RPMI7951 (cell line): ENCODE results near the gene RGS5. TPM values are rescaled to one million over a fixed set of nuclear protein-coding genes. Genes with fewer than 3 reads are reported as not detected.

Experiments
- DNase-seq: peaks from one replicate; pipeline ENCODE4 v3.0.0-alpha.2; 2012; ENCODE audit warnings: low read depth
- total RNA-seq: library from RNA; depleted of rRNA; stranded (reverse); fragments of >200 nt; shearing (Covaris generic); gene quantifications from 2 replicates; pipeline ENCODE4 v1.2.3, GENCODE V29; 2014

The RGS5 gene
- total RNA-seq, 1 experiment from 2014 or later = 2.4 TPM

DNA sequence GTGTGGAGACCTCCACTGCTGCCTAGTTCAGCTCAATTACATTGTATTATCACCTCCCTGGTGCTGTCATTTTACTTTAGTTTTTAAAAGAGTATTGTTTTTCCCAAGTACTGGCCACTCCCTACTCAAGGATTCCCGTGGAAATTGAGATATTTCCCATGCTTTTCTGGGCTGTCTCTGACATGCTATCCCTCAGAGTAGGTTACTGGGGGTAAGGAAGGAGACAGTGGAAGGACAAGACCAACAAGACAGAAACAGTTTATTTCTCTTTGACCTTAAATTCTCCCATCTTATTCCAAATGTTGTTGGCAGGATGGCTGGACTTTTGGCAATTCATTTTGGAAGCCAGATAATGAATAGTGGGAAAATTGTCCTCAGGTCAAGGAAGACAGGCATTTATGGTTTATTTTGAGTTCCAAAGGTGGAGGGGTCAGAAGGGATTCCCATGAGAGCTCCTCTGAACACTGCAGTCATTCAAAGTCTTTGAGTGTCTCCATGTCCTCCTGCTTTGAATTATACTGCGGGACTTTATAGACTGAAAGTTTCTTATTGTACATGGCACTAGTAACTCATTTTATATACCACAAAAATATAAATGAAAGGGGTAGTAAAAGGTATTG lies 20.3 kb downstream of the RGS5 start:
- DNase-seq = no peak

DNA sequence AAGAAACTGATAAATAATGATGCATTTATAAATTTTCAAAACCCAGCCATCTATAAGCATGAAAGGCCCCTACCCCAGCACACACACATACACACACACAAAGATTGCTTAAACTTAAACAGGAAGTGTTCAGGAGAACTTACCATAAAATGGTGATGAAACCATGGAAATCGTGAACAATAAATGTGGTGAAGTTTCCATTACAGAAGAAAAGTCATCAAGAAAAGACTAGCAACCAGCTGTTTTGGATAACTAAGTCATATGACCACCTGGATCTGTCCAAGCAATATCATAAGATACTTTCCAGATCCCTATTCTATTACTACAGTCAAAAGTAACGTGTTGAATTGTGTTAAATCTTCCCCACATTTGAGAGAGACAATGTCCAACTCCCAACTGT lies 24.1 kb downstream of the RGS5 start:
- no peak for DNase-seq

DNA sequence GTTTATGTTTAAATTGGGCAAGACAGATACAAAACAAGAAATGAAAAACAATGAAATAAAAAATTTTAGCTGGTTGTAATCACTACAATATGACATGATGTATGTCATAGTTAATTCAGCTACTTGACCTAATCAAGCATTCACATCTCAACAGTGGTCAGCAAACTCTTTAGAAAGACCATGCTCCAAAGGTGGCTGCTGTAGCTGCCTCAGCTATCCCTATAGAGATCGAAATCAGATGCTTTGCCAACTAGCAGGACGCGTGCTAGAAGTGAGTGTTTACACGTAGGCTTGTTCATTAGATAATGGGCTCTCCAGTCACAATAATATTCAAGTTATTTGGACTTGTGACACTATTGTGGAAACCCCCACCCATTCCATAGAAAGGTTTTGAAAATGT lies 25.9 kb downstream of the RGS5 start:
- DNase-seq = no peak

DNA sequence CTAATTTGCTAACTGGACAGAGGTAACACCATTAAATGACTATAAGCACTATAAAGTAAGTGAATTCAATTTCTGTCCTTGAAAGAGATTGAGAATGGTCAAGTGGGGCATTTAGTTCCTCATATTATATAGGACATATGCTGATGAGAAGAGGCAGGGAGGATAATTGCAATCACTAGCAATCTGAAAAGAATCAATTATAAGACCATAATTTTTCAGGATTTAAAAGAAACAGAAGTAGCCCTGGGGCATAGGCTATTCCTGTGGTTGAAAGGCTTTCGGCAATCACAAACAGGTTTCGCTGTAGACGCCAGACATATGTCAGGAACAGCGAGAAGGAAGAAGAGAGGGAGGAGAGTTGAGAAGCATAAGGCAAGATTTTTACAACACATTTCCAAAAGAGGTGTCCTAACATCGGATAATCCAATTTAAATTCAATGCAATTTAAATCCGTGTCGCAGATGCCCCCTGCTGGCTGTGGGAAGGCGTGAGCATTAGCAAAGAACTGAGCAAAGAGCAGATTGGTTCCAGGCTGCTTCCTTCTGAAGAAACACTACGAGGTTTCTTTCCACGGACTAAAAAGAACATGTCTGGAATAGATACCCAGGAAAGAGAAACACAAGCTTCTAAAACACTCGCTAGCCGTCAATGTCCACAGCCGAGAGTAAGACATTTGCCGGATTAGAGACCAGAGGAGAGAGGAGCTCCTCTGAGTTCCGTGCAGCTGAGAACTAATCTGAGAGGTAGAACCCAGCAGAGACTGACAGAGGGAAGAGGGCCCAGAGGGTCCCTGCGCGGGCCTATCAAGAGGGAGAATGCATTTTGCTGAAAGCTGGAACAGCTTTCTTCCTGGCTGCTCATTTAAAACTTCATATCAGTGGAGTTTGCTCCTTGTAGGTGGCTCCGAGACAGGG lies 27.9 kb downstream of the RGS5 start:
- peak; percentile 58 for DNase-seq

DNA sequence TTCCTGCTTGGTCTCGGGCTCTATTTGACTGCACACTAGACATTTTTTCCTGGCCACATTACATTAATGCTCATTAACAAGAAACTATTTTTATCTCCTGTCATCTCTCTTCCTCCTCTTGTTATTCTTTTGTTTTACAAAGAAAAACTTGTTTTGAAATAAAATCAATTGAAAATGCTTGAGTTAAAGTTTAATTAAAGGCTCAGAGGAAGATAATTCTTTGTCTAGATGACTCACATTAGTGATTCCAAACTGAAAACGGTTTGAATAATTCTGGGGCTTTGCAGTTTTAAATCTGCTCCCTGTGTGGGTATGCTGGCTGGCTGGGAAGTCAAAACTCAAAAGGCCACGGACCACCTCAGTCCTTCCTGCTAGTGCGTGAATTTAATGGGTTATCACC lies 29.6 kb downstream of the RGS5 start:
- peak; percentile 20 for DNase-seq

DNA sequence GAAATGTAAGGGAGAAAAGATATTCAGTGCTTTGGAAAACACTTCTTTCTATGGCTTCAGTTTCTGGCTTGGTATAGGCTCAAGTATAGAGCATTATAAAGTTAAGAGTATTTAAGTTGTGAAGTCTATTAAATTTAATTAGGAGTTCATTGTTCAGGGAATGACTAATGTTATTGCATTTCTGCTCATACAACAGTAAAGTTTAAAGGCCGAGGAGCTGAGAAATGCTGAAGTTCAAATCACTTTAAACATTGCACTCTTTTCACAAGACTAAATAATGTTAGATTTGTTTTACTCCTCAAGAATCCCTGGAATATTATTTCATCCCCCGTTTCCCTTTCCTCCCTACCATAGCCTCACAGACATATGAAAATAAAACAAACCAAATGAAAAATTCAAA lies 30.1 kb downstream of the RGS5 start:
- DNase-seq = no peak

DNA sequence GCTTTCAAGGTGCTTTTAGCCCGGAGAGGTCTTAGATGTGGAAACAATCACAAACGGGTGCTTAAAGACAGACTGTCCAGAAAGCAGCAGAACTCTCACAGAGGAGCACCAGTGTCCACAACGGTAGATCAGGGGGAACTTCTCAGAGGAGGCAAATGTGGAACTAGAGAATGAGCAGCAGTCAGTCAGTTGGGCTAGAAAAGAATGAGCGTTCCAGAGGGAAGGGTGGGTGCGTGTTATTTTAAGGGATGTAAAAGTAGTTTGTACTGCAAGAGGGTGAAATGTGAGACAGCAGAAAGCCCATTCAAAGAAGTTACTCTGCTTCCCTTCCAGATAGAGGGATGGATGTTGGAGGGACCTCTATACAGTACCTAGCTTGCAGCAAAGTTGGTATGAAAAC lies 30.9 kb downstream of the RGS5 start:
- no peak for DNase-seq

DNA sequence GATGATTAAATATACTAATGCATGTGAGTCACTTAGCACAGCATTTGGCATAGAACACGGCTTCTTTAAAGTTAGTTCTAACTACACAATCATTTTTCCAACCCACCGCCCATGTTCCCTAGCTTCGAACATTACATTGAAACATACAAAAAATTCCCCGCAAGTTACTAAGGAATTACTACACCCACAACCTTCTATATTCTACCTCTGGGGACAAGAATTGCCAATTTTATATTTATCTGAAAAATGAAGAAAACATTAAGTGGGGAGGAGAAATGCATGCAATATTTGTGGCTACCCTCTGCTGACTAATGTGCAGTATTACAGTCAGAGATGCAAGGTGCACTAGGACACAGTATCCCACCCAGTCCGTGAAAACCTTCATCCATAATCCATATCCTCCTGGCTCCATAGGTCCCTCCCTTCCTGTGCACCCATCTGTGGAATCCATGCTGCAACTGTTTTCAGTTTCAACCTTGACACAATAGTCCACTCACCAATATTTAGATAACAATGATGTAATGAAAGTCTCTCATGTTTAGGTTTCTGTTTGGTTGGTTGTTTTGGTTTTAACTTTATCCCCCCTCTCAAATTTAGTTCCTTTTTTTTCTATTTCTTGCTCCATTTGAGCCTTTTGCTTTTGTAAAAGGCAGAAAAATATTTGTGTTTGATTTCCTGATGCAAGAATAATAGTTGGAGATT lies 31.6 kb downstream of the RGS5 start:
- DNase-seq = peak; percentile 42

DNA sequence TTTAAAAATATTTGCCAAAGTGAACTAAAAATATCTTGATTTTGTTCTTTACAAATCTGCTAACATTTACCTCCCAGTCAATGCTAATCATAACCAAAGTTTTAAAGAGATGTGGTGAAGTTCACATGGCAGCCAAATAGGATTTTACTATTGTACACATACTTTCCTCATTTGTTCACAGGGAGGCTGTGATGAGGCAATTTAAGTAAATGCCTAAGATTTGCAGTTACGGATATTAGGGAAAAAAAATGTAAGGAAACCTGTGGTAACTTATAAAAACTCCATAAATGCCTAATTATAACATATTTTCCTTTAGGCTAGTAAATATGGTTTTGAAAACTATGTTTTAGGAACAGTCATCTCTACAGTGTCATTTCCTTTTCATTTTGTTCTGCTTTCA lies 32.4 kb downstream of the RGS5 start:
- no peak for DNase-seq

DNA sequence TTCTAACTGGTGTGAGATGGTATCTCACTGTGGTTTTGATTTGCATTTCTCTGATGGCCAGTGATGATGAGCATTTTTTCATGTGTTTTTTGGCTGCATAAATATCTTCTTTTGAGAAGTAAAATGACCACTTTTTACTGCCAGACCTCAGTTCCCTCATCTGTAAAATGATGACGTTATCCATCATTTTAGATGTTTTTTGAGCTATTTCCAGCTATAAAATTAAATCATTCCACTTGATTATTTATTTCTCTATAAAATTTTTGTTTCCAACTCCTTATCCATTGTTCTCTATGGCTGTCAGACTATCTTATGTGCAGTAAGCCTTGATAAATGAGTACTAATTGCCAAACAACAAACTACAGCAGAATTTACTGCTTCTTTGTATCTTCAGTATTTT lies 33.2 kb downstream of the RGS5 start:
- DNase-seq = no peak

DNA sequence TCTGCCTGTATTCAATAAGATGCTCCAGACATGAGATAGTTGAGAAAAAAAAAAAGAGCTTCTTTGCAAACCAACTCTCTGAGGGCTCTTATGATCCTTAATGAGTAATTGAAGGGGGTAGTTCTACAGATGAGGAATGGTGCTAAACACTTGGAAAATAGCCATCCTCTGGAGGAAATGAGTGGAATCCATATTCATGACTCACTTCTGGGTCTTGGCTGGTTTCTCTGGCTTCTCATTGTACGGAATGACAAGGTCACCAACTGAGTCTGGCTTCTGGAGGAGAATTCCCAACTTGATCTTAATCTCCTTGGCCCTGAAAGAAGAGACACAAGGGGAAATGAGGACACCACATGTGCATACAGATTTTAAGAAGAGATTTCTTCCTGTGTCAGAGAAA lies 34.7 kb downstream of the RGS5 start:
- DNase-seq = peak; percentile 99

DNA sequence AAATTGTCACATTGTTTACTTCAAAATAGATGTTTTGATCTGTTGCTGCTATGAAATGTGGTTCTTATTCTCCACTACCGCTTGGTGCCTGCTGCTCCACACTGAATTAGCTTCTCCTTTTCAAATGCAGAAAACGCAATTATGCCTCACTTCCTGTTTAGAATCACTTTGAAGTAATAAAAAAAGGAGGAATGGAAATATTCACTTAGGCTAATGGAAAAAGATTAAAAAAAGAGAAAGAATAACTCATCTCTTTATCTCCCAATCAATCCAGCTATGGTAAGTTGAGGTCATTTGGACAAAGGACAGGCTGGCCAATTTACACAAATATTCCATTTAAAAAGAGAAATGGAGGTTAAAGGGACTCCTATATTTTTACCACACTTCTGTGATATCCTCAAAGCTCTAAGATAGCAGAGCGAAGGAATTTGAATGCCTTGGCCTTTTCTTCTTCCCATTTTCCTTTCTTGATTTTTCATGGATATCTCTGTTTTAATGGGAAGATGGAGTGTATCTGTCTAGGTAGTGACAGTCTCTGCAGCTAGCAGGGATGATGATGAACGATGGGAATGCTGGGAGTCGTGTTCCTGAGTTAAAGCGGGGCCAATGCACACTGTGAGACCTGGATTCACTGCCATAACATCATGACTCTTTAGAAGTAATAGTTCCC lies 35.7 kb downstream of the RGS5 start:
- peak; percentile 53 for DNase-seq

DNA sequence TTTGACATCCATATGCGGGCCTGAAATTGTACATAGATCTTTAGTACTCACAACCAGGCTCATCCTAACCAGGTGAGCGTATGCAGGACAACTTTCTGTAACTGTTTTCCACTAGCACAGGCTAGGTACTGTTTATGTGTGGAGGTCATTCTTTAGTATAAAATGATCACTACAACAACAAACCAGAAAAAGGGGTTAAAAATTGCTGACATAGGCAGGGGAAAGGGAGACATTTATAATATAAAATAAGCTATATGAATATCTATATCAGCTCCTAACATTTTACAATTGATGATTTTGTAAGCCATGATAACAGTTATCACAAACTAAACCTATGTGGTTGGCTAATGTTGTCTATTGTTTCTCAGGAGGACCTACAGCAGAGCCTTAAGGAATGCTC lies 37.6 kb downstream of the RGS5 start:
- DNase-seq = no peak

DNA sequence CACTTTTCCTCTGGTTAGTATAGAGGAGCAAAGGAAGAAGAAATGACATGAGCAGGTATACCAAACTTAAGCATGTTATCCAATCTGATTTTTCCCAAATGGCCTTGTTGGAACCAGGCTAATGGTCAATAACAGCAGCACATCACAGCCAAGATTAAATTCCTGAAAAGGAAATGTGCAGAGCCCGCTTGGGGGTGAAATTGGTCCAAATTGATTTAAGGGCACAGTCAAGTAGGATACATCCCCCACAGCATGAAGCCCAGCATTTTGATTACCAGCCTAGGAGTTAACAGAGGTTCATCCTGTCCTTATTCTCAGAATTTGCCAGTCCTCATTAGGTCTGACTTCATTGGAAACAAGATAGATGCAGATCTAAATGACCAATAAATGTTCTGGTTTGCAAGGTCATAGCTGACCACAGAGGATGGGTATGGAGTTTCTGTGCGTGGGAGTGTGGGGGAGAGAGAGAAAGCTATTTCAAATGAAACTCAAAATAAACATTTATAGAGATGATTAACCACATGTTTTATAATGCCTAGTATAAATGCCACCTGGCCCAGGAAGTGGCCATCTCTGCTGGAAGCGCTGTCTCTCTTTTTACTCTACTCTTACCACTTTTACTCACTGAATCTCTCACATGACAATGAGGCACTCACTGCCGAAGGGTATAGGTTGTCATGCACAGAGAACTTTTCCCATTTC lies 38.7 kb downstream of the RGS5 start:
- peak; percentile 91 for DNase-seq

DNA sequence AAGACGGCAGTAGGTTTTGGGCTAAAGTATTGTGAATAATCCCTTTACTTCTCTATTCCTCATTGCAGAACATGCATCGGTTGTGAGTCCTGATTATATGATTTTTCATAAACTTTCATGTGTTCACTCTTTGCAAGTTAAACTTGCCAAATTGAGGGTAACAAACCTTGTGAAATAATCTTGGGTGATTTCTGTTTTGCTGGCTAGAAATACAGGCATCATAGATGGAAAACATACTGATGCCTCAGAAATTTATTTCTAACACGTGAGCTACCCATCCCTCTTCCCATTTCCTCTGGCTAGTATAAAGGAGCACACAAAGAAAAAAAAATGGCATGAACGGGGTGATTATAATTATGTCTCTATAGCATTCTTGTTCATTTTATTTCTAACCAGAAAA lies 39.6 kb downstream of the RGS5 start:
- DNase-seq = no peak

DNA sequence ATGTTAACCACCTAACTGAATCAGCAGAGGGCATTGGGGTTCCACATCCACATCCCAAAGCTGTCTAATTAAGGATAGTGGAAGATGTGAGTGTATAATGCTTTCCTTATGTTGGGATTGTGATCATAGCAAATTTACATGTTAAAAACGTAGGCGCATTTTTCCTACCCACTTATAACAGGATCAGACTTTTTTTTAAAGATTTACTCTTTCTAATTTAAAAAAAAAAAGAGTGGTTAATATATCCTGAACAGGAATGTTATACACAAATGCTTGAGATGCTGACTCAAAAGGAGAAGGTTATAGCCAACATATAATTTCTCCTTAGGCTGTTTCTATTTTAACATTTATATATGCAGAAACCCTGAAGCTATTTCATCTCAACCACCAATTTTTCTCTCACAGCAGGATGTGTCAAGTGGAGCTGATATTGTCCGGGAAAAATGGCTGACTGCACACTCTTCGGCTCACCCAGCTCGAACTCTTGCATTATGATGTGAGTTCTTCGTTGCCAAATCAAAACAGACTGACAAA lies 40.3 kb downstream of the RGS5 start:
- DNase-seq = peak; percentile 69

DNA sequence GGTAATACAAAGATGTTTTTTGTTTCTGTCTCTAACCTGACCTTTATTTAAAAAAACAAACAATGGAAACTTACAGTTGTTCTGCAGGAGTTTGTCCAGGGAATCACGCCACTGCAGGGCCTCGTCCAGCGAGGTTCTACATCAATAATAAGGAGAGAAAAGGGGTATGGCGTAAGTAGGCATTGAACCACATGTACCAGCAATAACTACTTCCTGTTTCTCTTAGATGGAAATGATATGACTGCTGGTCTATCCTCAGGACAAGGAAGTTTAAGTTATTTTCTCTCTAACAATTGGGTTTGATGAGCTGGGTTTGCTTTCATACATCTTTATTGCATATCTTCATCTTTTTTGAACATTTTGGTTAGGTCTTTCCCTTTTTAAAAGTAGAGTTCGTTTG lies 40.9 kb downstream of the RGS5 start:
- no peak for DNase-seq

DNA sequence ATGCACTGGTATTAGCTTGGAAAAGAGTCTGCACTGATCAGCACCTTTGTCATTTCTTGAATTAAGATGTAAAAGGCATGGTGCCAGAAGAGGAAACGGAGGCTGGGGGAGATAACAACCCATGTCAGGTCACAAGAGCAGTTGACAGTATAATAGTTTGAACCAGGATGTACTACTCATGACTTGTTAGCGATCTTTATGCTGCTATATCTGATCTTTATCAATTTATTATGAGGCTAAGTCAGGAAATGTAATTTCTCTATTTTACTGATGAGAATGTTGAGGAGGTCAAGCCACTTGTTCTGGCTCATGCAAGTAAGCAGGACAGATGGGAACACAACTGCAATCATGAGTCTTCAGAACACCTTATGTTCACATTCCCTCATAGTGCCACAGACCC lies 41.4 kb downstream of the RGS5 start:
- DNase-seq = no peak

DNA sequence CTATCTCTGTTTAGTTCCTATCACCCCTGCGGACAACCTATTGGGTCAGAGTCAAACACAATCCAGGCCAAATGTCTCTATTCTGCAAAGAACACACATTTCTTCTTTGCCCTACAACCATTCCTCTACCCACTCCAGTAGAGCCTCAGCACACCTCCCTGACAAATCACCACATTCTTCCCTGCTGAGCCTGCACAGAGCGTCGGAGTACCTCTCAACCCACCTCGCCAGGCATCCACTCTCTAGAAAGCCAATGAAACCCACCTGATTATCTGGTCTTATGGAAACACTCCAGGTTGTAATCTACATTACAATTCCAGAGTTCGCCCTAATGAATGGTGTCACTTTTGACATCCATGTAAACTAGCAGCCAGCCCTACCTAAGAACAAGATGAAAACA lies 47.1 kb downstream of the RGS5 start:
- DNase-seq = no peak

DNA sequence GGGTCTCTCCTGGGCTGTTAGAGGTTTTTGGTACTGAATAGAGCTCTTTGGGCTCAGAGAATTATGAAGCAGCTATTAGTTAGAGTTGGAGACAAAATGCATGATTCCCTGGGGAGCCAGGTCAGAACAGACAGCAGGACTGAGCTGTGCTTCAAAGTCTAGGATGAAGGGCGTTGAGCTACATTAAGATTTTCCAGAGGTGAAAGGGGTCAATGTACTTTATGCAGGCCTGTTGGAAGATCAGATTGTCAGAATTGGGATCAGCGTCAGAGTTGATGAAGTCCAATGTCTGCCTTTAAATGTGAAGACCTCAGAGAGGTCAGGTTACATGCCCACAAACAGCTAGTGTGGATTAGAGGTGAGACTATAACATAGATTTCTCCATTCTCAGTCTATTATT lies 53.8 kb downstream of the RGS5 start:
- no peak for DNase-seq

DNA sequence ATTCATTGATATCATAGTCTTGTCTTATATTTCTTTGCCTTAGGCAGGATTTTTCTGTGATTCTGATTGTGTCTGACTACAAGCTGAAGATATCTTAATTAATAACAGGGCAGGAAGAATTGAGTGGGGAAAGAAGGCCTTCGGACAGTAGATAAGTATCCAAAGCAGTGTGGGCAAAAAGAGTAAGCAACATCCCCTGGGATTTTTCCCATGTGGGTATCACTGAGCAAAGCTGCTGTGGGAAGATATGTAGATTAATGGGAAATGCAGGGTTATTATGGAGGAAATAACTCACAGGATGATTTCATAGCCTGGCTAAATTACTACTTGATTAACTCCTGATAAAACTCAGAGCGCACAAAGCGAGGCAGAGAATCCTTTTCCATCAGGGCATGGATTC lies 55.7 kb downstream of the RGS5 start:
- DNase-seq = no peak
